NCI-H460 (cell line): ENCODE results near the gene SSH3. TPM values are rescaled to one million over a fixed set of nuclear protein-coding genes. Genes with fewer than 3 reads are reported as not detected.

ENCODE experiments used
- DNase-seq: peaks from one replicate; pipeline ENCODE4 v3.0.0-alpha.2; 2016; ENCODE audit warnings: low read depth; ENCODE audit errors: extremely low read depth
- total RNA-seq: library from RNA; depleted of rRNA; stranded (reverse); fragments of >200 nt; shearing (Covaris generic); gene quantifications from 2 replicates; pipeline ENCODE4 v1.2.3, GENCODE V29; 2014

SSH3 gene
- total RNA-seq, 1 experiment from 2014 or later, result 5.0 TPM

DNA sequence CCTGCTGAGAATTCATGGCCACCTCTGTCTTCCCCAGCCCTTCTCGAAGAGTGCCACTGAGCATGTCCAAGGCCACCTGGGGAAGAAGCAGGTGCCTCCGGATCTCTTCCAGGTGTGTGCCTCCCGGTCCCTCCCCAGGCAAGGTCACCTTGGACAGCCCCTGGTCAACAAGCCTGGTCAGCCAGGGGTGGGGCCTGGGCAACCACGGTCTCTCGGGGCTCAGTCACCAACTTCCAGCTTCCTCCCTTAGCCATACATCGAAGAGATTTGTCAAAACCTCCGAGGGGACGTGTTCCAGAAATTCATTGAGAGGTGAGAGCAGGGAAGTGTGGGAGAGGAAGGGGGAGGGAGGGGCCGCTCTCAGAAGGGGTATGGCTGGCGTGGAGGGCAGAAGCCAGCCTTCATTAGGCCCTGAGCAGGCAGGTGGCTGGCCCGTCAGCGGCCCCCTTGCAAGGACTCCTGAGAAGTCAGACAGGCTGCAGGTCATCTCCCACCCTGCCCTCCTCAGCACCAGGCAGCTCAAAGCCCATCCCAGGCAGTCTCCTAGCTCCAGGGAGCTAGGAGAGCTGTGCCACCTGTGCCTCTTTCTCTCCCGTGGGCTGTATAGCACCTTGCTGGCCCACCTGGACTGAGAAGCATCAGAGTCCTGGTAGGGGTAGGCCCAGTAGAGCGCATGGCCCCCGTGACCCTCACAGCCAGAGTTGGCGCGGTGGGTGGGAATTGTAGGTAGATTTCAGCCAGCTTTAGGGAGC lies 23.6 kb upstream of the SSH3 start:
- DNase-seq, result no peak

DNA sequence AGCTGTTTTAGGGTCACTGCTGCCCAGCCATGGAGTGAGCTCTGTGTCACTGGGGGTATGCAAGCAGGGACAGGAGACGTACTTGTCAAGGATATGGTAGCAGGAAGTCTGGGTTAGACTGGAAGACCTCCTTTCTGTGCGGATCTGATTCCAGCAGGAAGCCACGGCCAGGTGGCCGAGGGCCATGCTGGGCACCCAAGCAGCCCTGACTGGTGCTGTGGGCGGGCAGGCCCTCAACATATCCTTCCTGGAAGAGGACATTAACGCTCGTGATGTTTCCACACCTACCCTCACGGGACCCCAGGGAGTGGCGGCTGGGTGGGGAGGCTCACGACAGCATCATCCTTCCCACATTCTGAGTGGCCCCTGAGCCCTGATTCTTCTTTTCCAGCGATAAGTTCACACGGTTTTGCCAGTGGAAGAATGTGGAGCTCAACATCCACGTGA lies 23.0 kb upstream of the SSH3 start:
- DNase-seq, result no peak

GRCh38 chr11:67280788-67281551 lies 22.4 kb upstream of the SSH3 start:
- DNase-seq, result no peak

DNA sequence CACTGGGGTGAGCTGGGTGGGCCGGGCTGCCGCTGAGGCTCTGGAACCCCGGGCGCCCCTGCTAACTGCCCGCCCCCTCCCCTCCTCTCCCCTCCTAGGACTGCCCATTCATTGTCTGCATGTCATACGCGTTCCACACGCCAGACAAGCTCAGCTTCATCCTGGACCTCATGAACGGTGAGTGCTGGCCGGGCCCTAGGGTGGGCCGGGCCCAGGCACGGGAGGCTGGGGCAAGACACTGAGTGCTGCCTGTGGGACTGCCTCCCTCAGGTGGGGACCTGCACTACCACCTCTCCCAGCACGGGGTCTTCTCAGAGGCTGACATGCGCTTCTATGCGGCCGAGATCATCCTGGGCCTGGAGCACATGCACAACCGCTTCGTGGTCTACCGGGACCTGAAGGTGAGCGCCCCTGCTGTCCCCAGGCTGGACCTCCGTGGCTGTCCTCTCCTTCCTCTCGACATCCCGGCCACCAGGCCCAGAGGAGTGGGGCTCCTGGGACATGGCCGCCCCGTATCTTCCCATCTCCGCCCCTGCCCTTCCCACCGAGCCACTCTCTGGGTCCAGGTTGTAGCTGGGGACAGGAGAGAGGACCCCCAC lies 21.7 kb upstream of the SSH3 start:
- no peak for DNase-seq

GRCh38 chr11:67282155-67282875 lies 21.0 kb upstream of the SSH3 start:
- DNase-seq, result no peak

DNA sequence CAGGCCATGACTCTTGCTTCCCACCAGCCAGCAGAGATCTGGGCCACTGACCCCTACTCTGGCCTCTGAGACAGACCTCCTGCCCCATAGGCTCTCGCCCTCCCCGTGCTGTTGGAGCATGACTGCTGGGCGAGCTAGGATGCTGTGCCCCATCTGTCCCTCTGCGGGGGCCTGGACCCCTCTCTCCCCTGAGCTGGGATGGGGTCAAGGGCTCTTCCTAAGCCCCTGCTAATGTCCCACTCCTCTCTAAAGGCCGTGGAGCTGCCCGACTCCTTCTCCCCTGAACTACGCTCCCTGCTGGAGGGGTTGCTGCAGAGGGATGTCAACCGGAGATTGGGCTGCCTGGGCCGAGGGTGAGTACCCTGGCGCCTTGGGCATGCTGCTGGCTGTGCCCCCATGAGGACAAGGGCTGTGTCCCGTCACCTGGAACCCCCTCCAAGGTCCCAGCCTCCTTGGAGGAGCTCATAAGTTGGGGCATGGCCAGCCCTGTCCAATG lies 20.4 kb upstream of the SSH3 start:
- DNase-seq, result no peak

- no peak for DNase-seq
Measured at GRCh38 chr11:67283481-67283963, 19.8 kb upstream of the SSH3 start.

- no peak for DNase-seq
Measured at GRCh38 chr11:67284811-67285540, 18.4 kb upstream of the SSH3 start.

DNA sequence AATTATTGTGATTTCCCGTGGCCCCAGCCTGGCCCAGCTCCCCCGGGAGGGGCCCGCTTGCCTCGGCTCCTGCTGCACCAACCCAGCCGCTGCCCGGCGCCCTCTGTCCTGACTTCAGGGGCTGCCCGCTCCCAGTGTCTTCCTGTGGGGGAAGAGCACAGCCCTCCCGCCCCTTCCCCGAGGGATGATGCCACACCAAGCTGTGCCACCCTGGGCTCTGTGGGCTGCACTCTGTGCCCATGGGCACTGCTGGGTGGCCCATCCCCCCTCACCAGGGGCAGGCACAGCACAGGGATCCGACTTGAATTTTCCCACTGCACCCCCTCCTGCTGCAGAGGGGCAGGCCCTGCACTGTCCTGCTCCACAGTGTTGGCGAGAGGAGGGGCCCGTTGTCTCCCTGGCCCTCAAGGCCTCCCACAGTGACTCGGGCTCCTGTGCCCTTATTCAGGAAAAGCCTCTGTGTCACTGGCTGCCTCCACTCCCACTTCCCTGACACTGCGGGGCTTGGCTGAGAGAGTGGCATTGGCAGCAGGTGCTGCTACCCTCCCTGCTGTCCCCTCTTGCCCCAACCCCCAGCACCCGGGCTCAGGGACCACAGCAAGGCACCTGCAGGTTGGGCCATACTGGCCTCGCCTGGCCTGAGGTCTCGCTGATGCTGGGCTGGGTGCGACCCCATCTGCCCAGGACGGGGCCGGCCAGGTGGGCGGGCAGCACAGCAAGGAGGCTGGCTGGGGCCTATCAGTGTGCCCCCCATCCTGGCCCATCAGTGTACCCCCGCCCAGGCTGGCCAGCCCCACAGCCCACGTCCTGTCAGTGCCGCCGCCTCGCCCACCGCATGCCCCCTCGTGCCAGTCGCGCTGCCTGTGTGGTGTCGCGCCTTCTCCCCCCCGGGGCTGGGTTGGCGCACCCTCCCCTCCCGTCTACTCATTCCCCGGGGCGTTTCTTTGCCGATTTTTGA lies 17.5 kb upstream of the SSH3 start:
- no peak for DNase-seq

DNA sequence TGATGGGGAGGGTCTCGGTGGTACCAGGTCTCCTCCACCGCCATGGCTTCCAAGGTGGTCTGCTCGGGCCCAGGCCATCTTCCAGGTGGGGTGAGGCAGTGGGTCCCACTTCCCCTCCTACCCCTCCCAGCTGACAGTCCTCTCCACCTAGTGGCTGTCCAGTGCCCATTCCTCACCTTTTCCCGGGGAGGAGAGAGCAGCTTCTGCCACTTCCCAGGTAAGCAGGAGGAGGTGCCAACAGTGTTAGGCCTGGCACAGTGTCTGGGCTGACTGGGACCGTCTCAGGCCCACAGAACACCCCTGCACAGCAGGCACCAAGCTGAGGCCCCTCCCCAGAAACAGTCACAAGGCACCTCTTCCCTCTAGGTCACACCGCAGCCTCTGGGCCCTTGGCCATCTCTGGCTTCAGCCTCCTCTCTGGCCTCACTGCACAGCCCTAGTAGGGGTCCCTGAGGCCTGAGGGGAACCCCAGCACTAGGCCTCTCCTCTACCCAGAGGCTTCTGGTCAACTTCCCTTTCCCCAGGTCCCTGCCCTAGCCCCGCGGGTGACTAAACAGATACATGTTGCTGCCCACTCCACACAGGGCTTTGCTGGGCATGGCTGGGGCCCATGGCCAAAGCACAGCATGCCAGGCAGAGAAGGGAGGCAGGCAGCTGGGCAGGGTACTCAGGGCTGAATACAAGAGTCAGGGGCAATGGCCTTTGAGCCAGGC lies 16.6 kb upstream of the SSH3 start:
- no peak for DNase-seq

DNA sequence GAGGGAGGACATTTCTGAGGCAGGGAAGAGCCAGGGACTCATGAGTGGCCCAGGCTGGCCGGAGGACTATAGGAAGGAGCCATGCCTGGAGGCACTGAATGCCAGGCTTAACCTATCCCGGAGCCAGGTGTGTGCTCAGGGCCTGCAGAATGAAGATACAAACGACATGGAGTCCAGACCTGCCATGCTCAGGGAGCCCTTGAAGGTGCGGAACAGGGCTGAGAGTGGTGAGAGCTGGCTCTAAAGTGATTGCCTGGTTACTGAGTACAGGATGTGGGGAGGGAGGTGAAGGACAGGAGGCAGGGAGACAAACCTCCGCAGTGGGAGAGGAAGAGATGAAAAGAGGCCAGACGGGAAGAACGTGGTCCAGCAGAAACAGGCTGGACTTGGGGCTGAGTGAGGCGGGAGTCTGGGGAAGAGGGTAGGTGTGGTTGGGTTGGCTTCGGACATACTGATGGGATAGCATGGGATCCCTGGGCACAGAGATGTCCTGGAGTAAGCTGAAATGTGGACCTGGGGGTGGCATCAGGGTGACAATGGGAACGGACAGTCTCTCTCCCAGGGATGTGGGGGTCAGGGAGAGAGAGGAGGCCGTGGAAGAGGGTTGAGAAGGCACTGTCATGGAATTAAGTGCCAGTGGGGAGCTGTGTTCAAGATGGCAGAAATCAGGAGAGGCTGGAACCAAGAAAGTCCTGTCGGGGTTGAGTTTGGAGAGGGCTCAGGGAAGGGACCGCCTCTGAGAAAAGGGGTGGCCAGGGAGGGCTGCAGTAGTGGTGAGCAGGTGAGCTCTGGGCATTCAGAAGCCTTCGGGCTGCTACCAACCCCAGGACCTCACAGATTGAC lies 15.8 kb upstream of the SSH3 start:
- no peak for DNase-seq

GRCh38 chr11:67288198-67288451 lies 15.2 kb upstream of the SSH3 start:
- no peak for DNase-seq

GRCh38 chr11:67288452-67289225 lies 14.7 kb upstream of the SSH3 start:
- peak; percentile 72 for DNase-seq

GRCh38 chr11:67289226-67289650 lies 14.1 kb upstream of the SSH3 start, which contains the start of gene ANKRD13D:
TSS of gene ANKRD13D (plus strand) at chr11:67289303. CDS start at chr11:67289461, 158 bp downstream.
- no peak for DNase-seq

- no peak for DNase-seq
Measured at GRCh38 chr11:67289651-67290479, 13.5 kb upstream of the SSH3 start.

DNA sequence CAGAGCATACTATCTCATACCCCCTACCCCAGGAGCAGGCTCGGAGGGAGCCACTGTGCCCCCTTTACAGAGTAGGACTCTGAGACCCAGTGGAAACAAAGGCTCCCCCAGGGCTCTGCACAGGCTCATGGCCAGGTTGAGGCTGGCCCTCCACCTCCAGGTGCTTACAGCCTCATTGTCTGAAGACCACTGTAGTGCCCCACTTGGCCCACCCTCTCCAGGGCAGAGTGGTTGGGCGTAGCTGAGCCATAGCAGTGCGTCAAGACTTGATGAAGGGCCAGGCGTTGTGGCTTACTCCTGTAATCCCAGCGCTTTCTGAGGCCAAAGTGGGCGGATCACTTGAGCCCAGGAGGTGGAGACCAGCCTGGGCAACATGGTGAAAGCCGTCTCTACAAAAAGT lies 12.5 kb upstream of the SSH3 start:
- no peak for DNase-seq
